Anterior cingulate cortex (tissue), 58 donors: ENCODE results near the gene TMPRSS13.
"Not testable (repeated sequence)": the region's sequence is repeated elsewhere in the genome, so short reads cannot be mapped to it uniquely, and the experiment has no call there.

Experiments
- DNase-seq, 58 donors: peaks; one replicate each; lab custom pipeline; 2025; lab: John Stamatoyannopoulos, UW

TMPRSS13 gene

DNA sequence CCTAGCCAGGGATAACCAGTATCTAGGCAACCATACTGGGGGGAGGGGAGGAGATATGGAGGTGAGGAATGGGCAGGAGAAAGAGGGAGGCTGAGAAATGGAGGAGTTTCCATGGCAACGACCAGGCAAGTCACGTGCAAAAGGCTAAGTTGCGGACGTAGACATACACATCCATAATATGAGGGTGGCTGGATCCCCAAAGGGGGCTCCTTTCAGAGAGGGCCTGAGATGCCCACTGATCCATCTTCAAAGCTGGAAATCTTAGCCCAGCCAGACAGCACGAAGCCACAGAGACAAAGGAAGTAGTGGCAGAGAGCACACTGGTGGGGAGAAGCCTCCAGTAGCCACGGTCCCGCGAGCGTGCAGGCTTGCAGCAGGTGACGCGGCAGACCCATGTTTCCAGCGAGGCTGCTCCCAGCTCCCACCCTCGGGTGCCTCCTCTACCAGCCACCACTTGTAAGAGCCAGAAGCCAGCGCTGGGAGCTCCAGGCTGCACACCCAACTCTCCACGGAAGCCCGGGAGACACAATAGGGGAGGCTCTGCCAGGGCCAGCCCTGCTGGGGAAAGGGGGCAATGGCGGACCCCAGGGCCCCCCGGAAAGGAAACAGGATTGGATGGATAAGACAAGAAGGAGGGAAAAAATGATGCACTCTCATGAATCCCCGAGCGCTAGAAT is 53.7 kb downstream of the TMPRSS13 start:
- DNase-seq: peak in 31 of 58 donors; percentile 25 to 81 (median 62)

DNA sequence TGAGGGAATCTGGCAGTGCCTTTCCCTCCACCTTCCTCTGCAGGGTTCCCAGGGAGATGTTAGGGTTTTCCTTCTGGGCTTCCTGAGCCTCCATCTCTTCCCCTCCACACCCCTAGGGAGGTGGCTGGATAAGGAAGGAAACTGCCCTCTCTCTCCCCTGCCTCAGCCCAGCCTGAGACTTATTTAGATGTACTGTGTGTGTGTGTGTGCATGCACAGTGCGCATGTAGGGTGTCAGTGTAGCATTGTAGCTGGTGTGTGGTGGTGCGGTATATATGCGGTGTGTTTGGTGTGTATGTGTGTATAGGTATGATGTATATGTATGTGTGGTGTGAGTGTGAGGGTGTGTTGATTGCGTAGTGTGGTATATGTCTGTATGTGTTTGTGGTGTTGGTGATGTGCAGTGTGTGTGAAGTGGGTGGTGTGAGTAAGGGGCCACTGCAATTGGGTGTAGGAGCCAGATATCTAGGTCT is 54.3 kb downstream of the TMPRSS13 start:
- DNase-seq: no peak

DNA sequence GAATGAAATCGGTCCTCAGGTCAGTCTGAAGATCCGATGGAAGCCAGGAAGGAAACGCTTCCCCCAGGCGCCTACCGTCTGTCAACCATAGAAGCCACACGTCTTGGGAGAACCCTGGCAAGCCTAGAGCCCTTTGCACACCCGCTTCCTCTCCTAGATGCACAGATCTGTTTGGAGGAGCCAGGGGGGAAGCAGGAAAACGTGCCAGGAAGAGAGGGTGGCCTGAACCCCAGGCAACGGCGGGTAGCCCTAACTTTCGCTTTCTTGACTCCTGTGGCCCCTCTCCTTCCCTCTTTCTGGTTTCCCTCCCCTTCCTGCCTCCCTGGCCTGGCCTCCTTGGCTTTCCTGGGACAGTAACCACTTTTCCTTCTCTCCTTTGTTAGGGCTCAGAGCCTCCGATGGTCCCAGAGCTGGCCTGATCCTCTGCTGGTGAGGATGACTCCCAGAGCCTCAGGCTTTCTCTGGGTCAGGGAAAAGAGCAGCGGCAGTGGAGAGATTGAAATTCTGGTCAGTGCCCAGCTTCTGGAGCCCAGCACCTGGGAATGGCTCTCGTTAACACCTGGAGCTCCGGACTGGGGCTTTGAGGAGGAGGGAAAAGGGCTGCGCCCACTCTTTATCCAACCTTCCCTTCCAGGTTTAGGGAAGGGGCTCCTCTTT is 54.8 kb downstream of the TMPRSS13 start:
- DNase-seq: no peak

DNA sequence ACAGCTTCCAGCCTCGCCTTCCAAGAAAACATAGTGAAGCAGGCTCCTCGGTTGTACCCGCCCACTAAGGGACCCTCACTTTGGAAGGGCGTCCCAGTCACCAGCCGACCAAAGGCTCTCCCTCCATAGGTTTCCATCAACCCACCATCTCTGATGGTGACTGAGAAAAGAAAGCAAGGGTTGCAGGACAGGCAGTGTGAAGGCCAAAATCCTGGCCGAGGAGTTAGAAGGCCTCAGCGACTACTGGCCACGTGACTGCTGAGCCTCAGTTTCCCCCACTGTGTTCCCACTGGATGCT is 55.4 kb downstream of the TMPRSS13 start:
- DNase-seq: no peak

DNA sequence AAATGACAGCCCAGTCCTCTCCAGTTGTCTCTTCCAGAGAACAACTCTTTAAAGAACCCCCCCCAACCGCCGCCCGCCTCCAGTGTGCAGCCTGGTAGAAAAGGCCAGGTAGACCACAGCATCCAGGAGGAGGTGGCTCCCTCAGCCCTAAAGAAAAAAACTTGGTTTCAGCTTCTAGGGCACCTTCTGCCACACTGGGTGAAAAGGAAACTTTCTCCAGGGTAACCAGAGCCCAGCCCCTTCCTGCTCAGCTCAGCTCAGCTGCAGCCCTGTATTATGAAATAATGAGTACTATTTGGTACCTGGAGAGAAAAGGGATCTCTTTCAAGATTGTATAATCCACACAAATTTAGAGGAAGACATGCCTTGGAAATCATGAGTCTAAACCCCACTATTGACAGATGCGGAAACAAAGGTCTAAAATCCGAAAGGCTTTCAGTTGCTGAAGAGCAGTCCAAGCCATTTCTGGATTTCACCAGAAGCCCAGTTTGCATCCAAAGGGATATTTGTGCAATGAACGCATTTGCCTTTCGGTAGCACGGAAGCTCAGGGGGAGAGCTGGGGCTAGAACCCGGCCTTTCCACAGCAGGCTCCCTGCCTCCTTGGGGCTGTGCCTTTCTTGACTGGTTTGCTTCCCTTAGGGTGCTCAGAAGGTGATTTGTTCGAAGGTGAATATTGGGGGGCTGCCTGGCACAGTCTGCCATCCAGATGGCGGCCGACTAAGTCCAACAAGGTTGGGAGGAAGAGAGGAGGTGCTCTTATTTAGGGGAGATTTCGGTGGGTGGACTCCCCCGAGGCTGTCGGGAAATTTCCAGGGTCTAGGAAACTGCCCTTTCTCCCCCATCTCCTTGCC is 56.0 kb downstream of the TMPRSS13 start:
- no peak for DNase-seq

DNA sequence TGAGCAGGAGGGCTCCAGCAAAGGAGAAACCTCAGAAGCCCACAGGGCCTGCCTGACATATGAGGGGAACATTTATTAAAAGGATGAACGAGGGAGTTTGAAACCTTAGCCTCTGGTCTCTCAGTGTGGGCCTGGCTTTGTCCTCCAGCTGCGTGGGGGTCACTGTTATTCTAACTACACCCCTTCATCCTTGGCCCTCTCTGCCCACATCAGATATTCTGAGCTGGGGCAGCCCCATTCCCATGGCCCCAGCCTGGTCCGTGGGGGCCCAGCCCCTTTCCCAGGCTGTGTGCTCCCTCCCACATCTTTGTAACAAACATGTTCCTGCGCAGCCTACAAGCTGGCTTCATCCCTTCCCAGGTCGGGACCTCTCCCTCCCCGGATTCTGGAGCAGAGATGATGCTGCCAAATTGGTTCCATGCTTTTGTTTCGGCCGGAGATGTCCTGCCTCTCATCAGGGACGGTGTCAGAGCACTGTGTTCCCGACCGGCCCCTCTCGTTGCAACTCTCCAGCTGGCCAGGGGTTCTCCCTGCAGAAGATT is 56.7 kb downstream of the TMPRSS13 start:
- no peak for DNase-seq

DNA sequence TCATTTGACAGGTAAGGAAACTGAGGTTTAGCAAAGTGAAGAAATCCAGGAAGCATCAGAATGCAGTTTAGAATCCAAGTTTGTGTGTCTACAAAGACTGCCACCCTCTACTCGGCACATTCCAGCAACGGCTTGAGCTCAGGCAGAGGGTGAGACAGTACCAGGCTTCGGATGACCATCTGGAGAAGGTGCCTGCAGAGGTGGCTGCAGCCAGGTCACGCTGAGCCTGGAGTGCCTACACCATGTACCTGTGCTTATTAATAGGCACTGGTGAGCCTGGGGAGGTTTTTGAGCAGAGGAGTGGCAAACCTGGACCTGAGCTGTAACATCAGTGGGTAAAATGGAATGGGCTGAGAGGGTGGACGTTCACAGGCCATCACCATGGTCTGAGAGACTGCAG is 57.4 kb downstream of the TMPRSS13 start:
- no peak for DNase-seq

DNA sequence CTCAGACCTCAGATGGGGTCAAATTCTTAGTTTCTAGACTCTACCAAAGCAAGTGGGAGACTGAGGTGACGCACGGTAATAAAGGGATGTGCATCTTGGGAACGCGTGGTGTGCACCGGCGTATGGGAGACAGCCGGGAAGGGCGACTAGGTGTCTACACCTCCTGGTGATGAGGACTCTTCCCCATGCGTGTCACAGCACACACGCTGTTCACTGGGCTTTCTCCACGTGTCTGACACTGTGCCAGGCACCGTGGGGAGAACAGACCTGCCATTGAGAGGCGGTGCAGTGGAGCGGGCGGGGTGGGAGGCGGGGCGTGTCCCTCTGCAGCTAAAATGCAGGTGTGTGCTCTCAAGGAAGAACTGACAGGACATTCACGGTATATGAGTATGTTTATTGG is 58.0 kb downstream of the TMPRSS13 start:
- DNase-seq: peak in 1 of 58 donors; percentile 42

DNA sequence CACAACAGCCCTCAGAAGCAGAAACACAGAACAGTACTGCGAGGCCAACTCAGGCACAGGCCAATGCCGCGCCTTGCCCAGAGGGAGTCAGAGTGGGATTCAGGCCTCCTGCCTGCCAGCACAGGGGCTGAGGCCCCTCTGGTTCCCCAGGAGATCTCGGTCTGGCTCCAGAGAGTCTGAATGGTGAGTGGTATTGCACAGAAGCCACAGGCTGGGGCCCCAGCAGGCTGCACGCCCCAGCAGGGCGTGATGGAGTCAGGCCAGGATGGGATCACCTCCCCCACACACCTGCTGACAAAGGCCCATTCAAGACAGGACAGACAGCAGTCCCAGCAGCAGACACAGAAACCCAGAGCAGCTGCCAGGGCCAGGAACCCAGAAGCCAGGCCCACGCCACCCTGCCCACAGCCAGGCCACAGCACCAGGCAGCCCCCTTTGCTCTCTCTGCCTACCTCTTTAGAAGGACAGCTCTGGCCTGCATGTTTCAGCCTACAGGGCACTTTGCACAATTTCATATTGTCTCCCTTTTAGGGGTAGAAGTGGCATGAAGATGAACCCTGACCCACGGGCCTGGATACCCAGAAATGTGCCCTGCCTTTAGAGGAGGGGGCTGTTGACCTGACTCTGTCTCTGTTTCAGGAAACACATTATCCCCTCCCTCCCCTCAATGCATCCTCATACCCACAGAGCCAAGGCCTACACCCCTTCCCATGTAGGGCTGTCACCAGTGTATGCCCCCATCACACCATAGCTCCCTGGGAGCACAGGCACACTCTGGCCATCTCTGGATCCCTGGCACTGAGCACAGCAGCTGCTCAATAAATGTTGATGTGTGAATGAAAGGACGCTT is 58.9 kb downstream of the TMPRSS13 start:
- peak in 31 of 58 donors; percentile 27 to 84 (median 57) for DNase-seq

DNA sequence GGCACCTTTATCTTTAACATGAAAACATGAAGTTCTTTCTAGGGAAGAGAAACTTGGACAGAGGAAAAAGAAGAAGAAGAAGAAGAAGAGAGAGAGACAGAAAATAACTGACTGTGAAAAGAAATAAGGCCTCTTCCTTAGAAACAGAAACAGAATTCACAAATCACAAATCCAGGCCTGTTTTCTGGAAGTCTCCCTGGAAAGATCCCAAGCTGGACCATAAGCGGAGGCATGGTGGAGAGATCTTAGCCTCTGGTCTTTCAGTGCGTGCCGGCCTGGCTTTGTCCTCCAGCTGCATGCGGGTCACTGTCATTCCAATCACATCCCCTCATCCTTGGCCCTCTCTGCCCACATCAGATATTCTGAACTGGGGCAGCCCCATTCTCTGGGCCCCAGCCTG is 59.6 kb downstream of the TMPRSS13 start:
- DNase-seq: no peak

DNA sequence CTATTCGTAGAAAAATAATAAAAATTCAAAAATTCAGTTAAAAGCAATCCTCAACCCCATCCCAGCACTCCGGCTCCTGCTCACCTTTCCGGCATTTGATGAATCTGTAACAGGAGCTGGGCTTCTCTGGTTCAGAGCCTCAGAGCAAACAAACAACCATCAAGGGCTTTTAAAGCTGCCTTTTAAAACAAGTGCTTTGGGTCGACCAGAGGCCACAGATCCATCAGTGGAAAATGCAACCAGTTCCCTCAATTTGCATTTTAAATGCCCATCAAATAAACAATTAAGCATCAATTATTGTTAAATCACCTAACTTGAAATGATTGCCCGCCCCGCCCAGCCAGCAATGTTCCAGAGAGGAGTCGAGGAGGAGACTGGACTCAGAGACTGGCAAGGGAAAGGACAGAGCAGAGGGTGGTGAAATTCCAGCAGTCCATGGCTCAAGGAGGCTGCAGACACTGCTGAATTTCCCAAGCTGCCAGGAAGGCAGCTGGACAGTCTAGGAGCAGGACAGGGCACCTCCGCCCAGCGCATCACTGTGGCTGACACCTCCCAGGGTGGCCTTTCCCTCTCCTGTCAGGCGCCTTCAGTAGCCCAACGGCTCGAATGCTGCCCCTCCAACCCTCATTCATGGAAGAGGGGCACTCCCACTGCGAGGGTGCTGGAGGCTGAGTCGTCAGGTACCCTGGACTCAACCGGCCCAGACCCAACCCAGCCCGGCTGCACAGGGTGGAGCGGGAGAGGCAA is 60.2 kb downstream of the TMPRSS13 start:
- DNase-seq: no peak

DNA sequence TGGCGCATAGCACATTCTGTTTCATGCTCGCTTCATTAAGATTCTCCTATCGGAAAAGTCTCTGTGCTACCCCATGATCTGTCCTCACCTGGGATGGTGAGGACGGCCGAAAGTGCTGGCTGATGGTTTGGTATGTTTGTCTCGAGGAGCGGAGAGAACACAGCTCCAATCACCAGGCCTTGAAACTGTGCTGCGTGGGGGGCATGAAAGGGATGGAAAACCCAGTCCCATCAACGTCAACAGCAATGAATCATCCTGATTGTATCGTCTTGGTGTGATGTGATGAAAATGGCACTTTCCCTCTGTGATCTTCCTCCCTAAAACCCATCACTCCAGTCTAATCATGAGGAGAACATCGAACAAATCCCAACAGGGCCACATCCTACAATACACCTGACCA is 61.1 kb downstream of the TMPRSS13 start:
- DNase-seq: no peak

DNA sequence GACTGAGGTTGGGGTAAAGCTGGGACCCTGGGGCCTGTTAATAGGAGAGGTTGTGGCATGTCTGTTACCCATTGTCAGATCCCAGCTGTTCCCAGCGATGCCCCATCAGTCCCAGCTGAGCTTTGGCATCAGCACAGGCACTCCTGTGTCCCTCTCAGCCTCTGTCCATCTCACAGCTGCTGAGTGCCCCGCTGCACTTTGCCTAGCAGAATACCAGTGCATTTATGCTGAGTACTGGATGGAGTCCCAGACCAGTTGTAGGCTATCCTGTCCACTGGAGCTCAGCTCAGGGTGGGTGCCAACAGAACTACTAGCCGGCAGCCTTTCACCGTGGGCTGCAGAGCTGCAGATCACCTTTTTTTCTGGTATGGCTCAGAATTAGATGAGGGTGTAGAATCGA is 62.7 kb downstream of the TMPRSS13 start:
- DNase-seq: peak in 34 of 58 donors; percentile 32 to 80 (median 60)

DNA sequence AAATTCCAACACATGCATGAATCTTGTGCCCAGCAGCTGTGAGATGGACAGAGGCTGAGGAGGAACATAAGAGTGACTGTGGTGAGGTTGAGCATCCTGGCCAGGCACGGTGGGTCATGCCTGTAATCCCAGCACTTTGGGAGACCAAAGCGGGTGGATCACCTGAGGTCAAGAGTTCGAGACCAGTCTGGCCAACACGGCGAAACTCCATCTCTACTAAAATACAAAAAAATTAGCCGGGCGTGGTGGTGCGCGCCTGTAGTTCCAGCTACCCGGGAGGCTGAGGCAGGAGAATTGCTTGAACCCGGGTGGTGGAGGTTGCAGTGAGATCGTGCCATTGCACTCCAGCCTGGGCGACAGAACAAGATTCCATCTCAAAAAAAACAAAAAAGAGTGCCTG is 63.7 kb downstream of the TMPRSS13 start:
- DNase-seq: not testable (repeated sequence)

DNA sequence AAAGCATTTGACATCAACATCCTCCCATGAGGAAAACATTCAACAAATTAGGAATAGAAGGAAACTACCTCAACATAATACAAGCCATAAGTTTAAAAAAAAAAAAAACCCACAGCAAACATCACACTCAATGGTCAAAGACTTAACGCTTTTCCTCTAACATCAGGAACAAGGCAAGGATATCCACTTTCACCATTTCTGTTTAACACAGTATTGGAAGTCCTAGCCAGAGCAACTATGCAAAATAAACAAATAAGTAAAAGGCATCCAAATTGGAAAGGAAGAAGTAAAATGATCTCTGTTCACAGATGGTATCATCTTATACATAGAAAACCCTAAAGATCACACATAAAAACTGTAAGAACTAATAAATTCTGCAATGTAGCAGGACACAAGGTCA is 65.8 kb downstream of the TMPRSS13 start:
- DNase-seq: no peak

DNA sequence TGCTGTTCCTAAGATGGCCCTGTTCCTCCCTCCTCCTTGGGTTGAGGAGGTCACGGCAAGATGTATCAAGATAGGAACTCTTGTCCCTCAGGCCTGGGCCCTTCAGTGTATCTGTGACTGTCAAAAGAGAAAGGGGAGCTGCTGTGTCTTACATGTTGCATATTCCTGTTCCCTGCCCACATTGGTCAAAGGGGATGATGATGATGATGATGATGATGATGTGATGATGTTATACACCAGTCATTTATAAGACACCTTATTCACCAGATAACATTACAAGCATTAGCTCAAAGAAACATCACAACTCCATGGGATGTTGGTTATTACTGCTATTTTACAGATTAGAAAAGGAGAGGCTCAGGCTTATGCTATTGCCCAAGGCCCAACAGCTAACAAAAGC is 66.4 kb downstream of the TMPRSS13 start:
- DNase-seq: no peak

DNA sequence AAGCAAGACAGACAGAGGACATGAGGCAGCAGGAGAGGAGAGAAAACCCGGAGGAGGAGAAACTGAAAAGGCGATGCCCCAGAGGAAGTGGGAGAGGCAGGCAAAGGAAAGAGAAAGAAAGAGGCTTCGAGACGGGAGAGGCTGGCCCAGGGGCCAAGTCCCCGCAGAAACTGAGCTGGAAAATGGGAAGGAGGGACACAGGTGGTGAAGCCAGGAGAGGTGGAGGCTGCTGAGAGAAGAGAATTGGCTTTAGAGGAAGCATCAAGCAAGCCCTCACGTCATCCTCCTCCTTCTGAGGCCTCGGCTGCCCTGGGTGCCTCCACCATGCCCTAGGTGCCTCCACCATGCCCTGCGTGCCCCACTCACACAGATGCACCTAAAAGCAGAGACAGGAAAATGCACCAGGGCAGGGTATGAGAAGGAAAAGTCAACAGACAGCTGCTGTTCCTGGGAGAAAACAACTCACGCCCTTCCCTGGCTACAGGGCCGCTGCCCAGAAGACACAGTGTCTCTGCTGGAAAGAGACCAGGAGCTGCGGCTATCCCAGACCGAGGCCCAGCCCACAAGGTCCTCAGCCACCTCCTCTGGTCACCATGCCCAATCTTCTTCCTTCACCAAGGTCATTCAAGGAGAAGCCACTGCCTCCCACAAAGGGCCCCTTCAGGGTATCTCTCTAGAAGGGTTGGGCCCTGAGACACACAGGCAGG is 67.0 kb downstream of the TMPRSS13 start:
- DNase-seq: no peak

DNA sequence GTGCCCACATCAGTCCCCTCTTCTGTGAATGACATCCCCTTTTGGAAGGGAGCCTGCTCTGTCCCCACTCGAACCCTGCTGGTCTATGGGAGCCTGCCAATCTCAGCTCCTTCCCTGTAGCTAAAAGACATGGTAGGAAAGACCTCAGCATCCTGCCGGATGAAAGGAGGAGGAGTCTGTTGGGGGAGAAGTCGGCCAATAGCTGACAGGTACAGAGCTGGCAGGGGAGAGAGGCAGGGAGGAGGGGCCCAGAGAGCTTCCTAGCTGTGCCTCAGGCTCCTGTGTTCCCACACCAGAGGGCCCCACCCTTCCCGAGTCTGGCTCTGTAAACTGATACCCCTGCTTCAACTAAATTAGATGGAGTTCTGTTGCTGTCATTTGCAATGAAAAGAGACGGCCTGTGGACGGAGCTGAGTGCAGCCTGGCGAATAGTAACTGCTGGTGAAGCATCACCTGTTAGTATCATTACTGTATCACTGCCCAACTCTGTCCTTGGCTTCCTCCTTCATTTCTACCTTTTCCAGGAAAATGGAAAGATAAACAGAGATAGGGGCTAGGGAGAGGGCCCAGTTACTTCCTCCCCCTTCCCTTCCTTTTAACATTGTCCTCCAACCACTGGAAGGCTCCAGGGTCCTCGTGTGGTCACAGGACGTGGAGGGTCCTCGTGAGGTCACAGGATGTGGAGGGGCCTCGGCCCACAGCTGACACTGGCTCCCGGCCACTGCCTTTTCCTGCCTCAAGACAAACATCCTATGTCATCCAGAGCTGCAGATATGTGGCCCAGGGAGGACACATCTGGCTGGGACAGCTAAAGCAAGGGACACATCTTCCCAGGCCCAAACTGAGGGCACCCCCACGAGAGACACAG is 67.8 kb downstream of the TMPRSS13 start:
- peak in 3 of 58 donors; percentile 35 to 44 (median 39) for DNase-seq
